NCI-H187 treated with DMSO at 0.1 percent for 48 hours (cell line): Measurements from ENCODE around the gene PPP4R3A.
"Not testable (repeated sequence)": the region's sequence is repeated elsewhere in the genome, so short reads cannot be mapped to it uniquely, and the experiment has no call there.

Source experiments
- DNase-seq: peaks from one replicate; lab custom pipeline; 2025; lab: John Stamatoyannopoulos, UW

Gene PPP4R3A

DNA sequence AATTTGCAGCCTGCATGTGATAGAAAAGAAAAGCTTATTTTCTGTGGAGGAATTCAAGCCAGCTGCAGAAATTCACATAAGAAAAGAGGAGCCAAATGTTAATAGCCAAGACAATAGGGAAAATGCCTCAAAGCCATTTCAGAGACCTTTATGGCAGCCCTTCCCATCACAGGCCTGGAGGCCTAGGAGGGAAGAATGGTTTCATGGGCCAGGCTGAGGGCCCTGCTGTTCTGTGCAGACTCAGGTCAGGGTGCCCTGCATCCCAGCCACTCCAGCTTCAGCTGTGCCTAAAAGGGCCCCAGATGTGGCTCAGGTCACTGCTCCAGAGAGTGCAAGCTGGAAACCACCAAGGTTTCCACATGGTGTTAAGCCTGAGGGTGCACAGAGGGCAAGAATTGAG lies 71.3 kb downstream of the PPP4R3A start:
- no peak for DNase-seq

DNA sequence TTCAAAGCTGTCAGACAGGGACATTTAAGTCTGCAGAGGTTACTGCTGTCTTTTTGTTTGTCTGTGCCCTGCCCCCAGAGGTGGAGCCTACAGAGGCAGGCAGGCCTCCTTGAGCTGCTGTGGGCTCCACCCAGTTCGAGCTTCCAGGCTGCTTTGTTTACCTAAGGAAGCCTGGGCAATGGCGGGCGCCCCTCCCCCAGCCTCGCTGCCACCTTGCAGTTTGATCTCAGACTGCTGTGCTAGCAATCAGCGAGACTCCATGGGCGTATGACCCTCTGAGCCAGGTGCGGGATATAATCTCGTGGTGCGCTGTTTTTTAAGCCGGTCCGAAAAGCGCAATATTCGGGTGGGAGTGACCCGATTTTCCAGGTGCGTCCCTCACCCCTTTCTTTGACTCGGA lies 73.8 kb downstream of the PPP4R3A start:
- DNase-seq: not testable (repeated sequence)

DNA sequence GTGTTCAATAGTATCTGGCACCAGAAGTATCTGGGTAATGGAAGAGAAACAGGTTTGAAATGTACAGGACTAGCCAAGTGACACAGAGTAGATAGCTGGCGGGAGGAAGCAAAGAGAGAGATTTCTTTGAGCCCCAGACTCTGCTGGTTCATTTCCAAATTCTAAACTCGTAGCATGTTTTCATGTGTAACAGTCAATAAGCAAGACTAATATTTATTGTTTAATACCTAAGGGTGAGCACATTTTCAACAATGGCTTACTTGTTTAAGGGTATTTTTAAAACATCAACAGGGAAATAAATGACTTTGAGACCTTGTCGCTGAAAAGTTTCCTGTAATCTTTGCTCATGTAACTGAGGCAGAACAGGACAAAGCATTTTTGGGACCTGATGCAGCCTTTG lies 80.7 kb downstream of the PPP4R3A start:
- DNase-seq: no peak

DNA sequence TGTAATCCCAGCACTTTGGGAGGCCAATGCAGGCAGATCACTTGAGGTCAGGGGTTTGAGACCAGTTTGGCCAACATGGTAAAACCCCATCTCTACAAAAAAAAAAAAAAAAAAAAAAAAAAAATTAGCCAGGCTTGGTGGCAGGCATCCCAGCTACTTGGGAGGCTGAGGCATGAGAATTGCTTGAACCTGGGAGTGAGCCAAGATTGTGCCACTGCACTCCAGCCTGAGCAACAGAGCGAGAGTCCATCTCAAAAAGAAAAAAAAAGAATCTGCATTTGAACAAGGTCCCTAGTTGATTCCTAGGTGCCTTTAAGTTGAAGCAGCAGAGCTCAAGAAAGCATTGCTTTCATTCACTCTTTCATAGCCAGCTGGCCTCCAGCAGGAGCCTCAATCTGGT lies 81.2 kb downstream of the PPP4R3A start:
- DNase-seq: not testable (repeated sequence)

- DNase-seq: not testable (repeated sequence)
These were observed 84.6 kb downstream of the PPP4R3A start for GRCh38 chr14:91425531-91425944.

DNA sequence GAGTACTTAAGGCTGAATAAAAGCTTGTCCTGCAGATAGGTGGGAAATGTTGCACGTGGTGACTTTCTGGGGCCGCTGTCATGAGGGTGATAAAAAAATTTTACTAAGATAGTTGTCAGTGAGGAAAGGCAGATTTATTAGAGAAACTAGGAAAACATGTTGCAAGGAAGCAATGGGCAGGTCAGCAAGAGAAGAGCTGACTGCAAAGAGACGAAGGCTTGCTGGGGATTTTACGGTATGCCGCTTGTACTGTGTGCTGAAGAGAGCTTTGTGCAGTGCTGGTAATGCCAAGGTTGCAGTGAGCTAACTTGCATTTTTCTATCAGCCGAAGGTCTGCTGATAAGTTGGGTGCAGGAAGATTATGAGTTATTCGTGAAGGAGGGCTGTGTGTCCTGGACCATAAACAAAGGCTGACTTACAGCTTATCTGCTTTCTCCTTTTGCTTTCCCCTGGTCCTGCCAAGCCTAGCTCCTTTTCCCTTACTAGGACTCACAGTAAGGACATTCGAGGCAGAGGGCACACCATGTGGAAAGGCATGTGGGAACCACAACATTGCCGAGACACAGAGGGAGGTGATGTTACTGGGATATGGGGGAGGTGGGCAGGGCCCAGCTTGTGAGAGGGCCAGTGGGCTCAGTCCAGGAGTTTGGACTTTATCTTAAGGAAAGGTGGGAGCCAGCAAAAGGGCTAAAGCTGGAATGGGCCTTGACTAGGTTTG lies 85.1 kb downstream of the PPP4R3A start:
- DNase-seq: no peak

DNA sequence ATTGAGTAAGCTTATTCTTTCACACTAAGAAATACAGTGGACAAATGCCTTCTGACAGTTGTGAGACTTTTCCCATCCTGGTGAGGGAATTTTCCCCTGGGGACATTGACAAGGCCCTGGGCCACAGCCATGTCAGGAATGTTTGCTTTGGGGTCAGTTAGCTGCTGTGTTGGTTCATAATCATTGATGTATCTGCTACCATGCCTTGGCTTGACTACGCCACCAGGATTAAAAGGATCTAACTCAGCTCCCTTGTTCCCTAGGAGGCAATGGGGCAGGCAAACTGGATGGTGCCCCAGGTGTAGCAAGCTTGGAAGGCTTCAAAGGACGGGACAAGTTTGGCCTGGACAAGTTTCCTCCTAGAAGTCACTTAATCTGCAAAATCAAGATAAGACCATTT lies 89.4 kb downstream of the PPP4R3A start:
- no peak for DNase-seq

DNA sequence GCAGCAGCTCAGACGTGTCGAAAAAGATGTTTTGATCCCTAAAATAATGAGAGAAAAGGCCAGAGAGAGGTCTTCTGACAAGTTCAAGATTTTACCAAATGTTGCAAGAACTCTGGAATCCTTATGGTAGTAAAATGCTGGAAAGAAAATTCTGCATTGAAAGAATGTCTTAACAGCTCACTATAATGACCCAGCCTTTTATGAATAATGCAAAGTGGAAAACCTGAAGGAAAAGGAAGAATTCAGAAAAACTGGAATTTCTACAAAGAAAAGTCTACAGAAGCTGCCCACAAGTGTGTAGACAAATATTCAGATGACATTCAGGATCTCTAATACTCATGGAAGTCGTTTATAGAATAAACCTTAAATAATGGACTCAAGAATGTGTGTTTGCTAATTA lies 90.7 kb downstream of the PPP4R3A start:
- no peak for DNase-seq

GRCh38 chr14:91419044-91419397 lies 91.1 kb downstream of the PPP4R3A start:
- no peak for DNase-seq

DNA sequence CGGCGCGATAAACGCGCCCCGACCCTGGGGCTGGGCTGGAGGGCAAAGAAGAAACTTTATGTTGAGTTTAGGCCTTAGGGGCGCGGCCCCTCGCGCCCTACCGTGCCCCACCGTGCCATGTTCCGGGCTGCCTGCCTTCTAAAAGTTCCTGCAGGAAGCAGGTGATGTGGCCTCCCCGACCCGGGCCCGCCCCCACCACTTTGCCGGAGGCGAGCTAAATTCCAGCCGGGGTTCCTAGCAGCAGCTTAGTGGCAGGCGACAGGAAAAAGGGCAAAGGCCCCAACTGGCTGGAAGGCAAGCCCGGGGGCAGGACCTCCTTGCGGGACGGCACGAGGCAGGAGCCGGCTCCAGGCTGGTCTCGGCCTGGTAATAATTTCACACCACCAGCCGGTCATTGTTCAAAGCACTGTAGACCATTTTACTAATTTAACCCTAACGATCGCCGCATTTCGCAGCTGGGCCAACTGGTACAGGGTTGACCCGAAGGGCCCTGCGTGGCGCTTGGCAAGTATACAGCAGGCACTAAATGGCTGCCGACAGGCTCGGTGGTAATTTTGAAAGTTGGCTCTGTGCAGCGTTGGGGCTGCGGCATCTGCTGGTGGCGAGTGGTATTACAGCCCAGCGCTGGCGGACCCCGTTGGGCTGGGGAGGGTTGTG lies 91.6 kb downstream of the PPP4R3A start:
- no peak for DNase-seq

GRCh38 chr14:91417983-91418386 lies 92.1 kb downstream of the PPP4R3A start:
- no peak for DNase-seq

DNA sequence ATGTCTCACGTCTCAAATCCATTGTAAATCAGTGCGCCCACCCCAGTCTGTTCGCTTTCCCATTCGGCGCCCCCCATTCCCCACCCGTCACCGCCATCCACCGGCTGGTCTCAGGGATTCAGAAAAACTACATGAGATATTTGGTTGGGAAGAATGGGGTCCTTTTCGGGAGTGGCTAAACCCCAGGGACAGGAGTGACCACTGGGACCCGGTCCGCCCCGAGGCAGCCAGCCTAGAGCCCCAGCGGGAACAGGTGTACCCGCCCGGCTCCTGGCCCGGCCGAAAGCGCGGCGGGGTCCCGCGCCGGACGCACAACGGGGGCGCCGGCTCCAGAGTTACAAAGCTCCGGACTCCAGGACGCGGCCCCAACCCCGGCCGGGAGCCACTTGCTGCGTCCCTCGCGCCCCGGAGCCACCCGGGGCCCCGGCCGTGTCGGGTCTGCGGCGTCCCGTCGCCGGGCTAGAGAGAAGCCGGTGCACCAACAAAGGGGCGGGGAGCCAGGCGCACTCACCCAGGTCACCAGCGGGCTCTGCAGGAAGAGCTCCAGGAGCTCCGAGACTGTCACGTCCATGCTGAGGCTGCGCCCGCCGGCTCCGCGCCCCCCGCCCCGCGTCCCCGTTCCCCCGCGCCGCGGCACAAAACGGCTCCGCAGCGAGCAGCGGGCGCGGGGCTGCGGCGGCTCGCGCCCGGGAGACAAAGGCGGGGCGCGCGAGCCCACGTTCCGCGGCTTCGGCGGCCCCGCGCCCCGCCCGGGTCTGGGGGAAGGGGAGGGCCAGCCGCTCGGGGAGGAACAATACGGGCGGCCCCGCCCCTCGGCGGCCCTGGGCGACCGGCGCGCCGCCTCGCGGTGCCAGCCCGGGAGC lies 92.8 kb downstream of the PPP4R3A start, which contains the start of gene CCDC88C:
CCDC88C (minus strand) TSS at position 701 of the 863 bp plus-strand sequence; CDS start at position 571, 130 bp downstream.
- DNase-seq: no peak

DNA sequence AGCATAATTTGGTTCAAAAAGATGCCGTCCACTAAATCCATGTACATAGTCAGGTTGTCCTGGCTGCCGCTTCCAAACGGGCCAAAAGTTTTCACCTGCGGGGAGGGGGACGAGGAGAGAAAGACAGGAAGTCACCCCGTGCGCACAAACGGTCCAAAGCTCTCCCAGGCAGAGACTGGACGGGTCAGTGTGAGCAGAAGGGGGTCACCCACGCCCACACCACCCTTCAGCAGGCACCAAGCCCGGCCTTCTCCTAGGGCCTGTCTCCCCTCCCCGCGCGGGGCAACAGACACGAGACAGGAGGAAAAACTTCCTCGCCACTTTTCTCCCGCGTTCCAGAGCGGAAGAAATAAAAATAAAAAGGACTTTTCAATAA lies 93.4 kb downstream of the PPP4R3A start:
- DNase-seq: no peak

- peak; percentile 49 for DNase-seq
These were observed 94.0 kb downstream of the PPP4R3A start for GRCh38 chr14:91415794-91416743.

DNA sequence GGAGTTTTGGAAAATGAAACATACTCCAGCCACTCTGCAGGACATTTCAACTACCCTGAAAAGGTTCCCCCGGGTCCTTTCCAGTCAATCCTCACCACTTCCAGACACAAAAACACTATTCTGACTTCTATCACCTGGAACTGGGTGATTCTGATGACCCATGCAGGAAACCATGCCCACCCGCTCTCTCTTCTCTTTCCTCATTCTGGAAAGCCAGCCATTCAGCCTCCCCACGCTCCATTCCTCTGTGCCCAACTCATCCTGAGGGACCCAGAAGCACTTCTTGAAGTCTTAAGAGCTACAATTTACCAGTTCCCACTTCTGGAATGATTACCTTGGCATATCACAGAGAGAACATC lies 95.7 kb downstream of the PPP4R3A start:
- DNase-seq: no peak

DNA sequence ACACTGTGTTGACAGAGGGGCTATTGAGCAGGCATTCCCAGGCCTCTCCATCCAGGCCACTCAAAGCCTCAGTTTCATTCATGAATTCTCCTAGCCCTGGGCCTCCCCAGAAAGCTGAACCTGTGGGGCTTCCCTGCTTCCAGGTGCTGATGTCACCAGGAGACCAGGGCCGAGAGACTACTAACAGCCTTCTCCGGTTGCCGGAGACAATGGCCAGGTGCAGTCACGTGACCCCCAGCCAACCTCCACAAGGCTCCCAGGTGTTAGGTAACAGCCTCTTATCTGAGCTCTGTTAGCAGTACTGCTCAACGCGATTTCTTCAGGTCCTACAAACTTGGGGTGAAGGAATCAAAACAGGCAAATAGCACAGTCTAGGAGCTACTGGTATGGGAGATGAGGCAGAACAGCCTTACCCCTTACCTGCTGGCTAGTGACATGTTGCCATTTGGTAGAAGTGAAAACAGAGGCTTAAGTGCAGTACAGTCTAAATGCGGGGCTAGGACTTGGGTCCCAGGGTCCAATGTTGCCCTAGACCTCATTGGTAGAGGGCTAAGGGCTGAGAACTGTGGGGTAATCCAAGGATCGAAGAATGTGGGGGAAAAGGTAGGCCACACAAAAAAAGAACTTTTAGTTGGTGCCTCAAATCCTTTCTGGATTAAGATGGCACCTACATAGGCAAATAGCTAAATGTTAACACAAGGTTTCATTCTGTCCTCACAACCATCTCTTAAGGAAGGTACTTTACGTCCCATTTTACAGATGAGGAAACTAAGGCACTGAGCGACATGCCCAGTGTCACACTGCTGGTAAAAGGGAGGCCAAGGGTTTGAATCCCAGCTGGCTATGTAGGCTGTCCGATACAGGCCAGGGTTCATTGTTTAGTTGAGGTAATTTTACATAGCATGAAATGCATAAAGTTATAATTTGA lies 96.3 kb downstream of the PPP4R3A start:
- peak; percentile 95 for DNase-seq

DNA sequence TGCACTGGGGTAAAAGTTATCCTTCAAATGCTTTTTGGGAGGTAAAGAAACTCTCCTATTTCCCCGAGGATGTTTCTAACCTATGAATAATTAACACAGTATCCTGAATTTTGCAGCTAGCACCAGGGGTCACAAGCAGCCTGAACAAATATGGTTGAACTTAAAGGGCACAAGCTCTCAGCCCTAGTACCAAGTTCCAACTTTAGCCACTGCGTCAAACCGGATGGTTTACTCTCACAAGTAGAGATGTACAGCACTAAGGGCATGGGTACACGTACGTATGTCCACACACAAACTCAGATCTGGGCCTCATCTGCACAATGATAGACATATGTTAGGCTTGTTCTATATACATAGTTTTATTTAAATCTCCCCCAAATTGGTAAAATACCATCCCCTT lies 97.2 kb downstream of the PPP4R3A start:
- DNase-seq: no peak

GRCh38 chr14:91410771-91411536 lies 99.2 kb downstream of the PPP4R3A start:
- DNase-seq: no peak

- DNase-seq: no peak
These were observed 100.0 kb downstream of the PPP4R3A start for GRCh38 chr14:91409928-91410718.
